Activated naive CD4-positive, alpha-beta T cell treated with Interleukin-2 at 50 U/mL for 16 hours (primary cell): ENCODE results near the gene PLCH2.

Experiments used
- DNase-seq: peaks from one replicate; pipeline ENCODE4 v3.0.0-alpha.2; 2020

PLCH2 gene

GRCh38 chr1:2533365-2533764, 57.3 kb downstream of the PLCH2 start:
- no peak for DNase-seq

DNA sequence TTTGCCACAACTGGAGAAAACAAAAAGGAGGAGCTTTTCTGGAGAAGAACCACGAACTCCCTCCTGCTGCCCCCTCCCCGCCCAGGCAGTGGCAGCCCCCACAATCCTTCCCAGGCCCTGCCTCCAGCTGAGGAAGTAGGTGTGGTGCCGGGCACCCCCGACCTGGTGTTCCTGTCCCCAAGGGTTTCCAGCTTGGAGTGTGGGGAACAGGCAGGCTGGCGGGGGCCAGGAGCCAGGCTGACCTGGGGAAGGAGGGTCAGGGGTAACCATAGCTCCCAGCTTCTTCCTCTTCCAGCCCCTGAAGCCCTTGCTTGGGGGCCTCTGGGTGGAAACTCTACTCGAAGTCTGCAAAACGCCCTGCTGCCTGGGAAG, 58.2 kb downstream of the PLCH2 start:
- no peak for DNase-seq

DNA sequence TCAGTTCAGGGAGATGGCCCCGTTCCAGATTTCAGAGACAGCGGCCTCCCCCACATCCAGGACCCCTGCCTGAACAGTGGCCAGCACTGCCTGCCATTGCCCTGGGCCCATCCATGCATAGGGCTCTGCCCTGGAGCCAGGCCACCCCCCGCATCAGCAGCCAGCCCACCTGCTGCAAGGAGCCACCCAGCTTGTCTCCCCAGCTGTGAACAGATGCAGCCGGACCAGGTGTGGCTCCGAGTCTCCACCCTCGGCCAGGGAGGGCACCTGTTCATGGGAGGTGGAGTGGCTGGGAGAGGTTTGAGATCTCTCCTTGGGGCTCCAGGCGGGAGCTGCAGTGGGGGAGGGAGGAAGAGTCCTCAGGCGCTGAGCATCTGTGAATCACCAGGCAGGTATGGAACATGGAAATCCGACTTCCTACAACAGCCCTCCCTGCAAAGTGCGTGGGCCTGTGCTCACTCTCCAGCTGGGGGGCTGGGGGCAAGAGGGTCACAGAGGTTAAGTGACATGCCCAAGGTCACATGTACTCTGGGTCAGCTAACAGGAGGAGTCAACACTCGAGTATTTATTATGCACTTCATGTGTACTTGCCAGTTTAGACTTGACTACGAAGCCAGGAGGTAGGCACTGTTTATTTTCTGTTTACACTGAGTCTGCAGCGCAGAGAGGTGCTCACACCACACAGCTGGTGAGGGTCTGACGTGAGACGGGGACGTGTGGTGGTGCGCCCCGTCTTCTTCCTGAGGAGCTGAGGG, 58.8 kb downstream of the PLCH2 start:
- no peak for DNase-seq

DNA sequence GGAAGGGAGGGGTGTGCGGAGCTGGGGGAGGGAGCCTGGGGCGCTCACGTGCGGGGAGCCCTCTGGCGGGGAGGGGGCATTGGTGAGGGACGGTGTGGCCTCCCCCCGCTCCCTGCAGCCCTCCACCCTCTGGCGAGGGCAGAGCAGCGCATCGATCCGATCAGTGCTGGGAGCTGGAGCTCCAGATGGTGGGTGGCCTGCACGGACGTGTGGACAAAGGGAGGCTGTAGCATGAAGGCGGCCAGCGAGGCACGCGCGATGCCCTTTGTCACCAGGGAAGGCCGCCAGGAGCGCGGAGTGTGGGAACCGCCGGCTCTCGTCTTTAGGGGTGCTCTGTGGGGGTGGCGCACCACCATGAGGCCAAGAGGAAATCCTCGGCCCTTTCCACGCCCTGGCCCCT, 59.4 kb downstream of the PLCH2 start:
- DNase-seq, result no peak

- DNase-seq, result no peak
These were observed 59.9 kb downstream of the PLCH2 start for GRCh38 chr1:2535981-2536380.

GRCh38 chr1:2537784-2538115, 61.7 kb downstream of the PLCH2 start:
- DNase-seq, result no peak

DNA sequence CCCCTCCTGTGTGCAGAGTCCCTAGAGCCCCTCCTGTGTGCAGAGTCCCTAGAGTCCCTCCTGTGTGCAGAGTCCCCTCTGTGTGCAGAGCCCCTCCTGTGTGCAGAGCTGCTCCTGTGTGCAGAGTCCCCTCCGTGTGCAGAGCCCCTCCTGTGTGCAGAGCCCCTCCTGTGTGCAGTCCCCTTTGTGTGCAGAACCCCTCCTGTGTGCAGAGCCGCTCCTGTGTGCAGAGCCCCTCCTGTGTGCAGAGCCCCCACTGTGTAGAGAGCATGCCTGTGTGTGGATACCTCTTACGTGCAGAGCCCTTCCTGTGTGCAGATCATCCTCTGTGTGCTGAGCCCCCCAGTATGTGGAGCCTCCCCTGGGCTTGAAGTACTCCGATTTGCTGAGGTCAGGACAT, 62.3 kb downstream of the PLCH2 start:
- no peak for DNase-seq

DNA sequence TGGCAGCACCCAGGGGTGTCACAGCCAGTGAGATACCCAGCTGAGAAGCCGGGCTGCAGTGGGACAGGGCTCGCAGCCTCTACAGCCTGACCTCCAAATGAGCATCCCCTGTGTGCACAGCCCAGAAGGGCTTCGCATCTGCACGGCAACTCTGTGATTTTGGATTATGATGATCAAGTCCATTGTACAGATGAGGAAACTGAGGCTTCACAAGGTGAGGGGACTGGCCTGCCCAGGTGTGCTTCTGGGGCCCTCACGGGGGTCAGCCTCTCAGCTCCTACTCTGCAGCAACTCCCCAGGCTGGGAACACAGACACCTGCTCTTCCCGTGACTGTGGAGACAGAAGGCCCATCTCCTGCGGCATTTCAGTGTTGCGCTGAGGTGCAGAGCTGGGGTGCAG, 62.8 kb downstream of the PLCH2 start:
- no peak for DNase-seq

GRCh38 chr1:2539312-2539907, 63.3 kb downstream of the PLCH2 start:
- DNase-seq, result peak; percentile 48

GRCh38 chr1:2540816-2541492, 64.9 kb downstream of the PLCH2 start:
- DNase-seq, result no peak

DNA sequence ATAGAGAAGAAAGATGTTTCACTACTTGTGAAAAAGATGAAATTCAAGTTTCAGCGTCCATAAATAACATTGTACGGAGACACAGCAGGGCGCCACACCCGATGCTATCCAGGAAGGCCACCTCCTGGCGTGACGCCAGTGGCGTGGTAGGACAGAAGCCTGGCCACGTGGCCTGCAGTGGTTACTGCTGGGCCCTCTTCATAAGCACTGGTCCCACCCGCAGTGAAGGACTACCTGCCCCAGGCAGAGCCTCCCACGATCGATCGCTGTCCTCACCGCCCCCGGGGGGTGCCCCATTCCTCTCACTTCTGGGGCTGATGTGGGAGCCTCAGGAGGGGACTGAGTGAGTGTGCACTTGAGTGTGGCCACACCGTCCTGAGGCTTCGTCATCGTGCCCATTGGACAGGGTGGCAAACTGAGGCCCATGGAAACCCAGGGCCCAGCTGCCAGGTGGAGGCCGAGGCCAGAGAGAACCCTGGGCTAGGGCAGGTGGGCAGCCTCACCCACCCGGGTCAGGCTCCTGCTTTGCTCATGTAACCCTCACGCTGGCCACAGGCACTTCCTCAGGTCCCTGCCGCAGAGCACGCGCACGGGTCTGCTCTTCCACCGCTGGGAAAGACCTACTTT, 65.6 kb downstream of the PLCH2 start:
- no peak for DNase-seq

DNA sequence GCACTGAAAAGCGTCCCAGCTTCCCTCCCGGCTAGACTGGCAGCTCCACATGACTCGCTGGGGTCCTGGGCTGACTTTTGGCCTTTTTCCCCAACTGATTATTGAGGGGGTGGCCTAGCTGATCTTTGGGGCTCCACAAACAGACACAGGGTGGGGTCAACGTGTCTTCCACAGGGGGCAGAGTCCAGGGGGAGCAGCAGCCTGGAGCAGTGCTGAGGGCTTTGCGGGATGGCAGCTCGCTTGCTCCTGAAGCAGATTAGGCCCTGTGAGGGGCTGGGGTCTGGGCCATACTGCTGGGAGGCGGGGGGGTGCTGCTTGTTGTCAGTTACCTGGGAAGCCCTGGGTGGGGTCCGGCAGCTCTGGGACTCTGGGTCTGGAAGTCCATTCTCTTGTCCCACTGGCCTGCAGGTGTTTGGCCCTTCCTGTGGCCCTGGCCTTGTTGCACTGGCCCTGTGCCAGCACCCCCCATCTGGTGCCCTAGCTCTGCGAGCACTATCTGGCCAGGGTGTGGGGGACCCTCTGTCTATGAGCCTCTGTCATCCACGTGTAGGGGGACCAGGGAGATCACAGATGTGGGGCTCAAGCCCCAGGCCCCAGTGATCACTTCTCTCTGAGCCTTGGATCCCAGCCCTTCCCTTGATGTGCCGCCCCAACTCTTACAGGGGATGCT, 66.3 kb downstream of the PLCH2 start:
- DNase-seq, result no peak

DNA sequence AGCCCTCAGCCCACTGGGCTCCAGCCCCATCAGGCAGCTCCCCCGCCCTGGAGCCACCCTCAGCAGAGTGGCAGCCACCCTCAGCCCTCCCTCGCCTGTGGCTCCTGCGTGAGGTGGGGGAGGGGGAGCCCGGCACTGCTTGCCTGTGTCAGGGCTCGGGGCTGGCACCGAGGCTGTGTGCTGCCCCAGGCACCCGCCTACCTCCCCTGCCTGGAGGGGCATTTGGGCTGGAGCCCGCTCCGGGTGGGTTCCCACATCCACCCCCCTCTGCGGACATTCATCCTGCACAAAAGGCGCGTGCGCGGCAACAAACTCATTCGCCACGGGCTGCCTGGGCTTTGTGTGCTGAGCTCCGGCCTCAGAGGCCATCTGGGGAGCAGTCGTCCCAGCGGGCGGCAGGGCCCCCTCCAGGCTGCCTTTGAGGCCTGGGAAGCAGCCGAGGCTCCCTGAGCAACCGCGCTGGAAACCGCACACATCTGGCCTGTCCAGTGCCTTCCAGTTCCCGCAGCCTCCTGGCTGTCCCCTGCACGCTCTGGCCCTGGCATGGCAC, 67.5 kb downstream of the PLCH2 start:
- DNase-seq, result peak; percentile 37

DNA sequence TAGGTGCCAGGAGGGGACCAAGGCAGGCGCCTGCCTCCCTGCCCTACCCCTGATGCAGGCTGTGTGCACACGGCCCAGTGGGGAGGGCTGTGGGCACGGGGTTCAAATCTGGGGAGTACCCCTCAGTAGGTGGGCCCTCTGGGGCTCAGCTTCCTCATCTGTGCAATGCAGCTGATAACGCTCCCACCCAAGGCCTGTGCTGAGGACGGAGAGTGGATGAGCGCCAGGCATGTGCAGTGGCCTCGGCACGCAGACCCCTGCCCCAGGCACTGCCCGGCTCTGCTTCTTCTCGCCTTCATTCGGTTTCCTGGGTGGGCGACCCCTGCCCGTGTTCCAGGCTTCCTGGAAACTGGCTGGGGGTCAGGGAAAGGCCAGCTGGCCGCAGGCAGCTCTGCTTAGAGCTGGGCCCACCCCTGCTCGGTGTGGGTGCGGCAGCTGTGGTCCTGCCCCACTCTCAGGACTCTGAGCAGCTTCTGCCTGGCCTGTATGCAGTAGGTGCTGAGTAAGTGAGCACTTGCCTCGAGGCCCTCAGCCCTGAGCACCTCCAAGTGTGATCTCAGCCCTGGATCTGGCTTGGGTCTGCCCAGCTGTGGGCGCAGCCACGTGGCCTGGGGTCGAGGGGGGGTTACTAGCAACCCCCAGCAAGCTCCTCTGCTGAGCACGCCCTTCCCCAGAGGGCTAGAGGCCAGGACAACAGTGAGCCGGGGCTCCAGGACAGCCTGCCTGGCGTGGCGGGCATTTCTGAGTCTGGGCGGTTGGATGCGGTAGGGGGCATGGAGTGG, 68.2 kb downstream of the PLCH2 start:
- no peak for DNase-seq

- DNase-seq, result no peak
These were observed 69.0 kb downstream of the PLCH2 start for GRCh38 chr1:2544875-2545640.

- peak; percentile 86 for DNase-seq
These were observed 69.8 kb downstream of the PLCH2 start for GRCh38 chr1:2545754-2546514.

DNA sequence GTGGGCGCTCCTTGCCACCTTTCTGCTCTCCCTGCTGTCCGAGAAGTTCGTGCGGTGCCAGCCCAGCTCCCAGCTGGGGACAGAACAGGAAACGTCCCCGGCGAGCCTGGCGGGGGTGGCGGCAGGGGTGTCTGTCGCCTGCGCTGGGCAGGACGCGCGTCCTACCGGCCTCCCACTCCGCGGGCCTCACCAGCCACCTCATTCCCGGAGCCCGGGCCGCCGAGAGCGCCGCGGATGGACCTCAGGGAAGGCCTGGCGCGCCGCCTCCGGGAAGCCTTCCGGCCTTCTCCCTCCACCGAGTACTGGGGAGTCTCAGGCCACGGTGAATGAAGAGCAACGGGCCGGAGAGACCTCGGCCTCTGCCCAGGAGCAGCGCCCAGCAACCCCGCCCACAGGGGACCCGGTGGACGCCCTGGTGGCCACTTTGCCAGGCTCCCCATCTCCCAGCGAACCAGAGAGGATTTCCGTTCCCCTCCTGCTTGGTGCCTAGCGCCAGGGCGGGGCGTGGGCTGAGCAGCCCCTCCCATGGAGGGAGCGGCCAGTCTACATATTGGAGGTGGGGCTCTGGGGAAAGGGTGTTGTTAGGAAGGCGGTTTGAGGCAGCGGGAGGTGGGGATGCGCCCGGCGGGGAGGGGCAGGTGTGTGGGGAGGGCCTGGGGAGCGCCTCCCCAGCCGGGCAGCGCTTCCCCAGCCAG, 70.6 kb downstream of the PLCH2 start:
- DNase-seq, result peak; percentile 79

DNA sequence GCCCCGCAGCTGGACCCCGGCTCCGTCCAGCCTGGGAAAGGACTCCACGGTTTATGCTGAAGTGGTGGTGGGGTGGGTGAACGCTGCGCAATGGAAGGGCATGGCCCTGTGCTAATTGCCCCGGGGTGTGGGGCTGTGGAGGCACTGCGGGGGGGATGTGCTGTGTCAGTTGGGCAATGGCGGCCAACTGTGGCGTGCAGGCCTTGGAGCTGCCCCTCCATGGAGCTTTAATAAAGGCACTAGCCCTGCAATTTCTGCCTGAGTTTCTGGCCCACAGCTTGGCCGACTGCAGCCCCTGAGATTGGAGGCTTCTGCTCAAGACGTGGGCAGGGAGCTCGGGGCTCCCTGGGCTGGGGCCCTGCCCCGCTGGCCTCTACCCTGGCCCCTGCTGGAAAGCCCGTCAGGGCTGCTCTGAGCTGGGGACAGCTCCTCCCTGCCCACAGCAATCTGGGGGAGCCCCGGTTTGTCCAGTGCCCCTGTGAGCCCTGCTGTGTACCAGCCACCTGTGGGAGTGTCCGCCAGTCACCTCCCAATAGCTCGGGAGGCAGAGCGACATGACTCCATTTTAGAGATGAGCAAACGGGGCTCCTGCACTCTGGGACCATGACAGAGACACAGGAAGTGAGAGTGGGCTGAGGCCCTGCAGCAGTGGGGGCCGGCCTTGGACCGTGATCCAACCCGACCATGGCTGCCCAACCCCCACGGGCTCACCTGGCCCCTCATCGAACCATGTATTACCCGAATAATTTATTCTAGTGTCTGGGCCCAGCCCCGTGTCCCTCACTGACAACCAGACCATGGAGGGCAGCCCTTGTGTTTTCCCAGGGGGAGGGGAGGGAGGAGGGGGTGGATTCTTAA, 71.3 kb downstream of the PLCH2 start:
- peak; percentile 53 for DNase-seq

DNA sequence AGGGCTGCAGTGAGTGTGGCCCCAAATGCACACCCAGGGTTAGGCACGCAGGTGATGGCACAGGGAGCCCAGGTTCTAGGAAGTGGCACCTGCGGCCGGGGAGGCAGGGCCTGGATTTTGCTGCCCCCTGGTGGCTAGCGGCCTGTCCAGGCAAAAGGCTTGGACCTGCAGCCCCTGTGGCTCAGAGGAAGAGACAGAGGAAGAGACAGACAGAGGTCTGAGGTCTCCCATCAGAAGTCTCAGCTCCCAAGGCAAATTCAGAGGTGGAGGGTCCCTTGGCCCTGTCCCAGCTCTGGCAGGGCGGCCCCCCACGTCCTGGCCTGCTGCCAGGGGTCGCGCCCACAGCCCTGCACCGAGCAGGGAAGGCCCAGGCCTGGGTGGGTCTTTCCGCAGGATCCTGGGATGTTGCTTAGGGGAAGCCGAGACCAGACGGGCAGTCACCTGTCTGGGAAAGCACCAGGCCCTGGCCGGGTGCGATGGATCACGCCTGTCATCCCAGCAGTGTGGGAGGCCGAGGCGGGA, 72.0 kb downstream of the PLCH2 start:
- peak; percentile 85 for DNase-seq
